Muscle of leg (tissue), 11 donors: Measurements from ENCODE around the gene SMTN. TPM values are rescaled to one million over a fixed set of nuclear protein-coding genes. Genes with fewer than 3 reads are reported as not detected.

ENCODE experiments used
- DNase-seq: peaks from one replicate; pipeline ENCODE4 v3.0.0; 2013
- H3K27ac ChIP-seq: one replicate; pipeline ENCODE4 v1.5.1; 2013; ENCODE audit warnings: mild to moderate bottlenecking, low read length, control low read depth
- H3K27me3 ChIP-seq: one replicate; pipeline ENCODE4 v1.6.1; 2013; ENCODE audit warnings: low read length; ENCODE audit not compliant: control insufficient read depth, insufficient read depth
- H3K36me3 ChIP-seq: one replicate; pipeline ENCODE4 v1.6.1; 2013; ENCODE audit warnings: low read length; ENCODE audit not compliant: control insufficient read depth, insufficient read depth
- H3K4me1 ChIP-seq: one replicate; pipeline ENCODE4 v1.6.1; 2013; ENCODE audit warnings: low read length; ENCODE audit not compliant: control insufficient read depth, insufficient read depth
- H3K4me3 ChIP-seq: one replicate; pipeline ENCODE4 v1.5.1; 2013; ENCODE audit warnings: low read length, control low read depth
- H3K9me3 ChIP-seq: replicated peaks from 2 replicates; pipeline ENCODE4 v1.6.1; 2013; ENCODE audit warnings: low read depth, low read length; ENCODE audit not compliant: control insufficient read depth
- WGBS: methylation state at CpG from one replicate; pipeline ENCODE4 v1.1.5; 2013; ENCODE audit warnings: missing lambda C conversion rate; ENCODE audit not compliant: insufficient coverage; 5-methylcytosine and 5-hydroxymethylcytosine counted together
- polyA plus RNA-seq, 8 donors: library from polyadenylated mRNA; unstranded; fragments of 120-200 nt; gene quantifications; one replicate each; pipeline versions ENCODE4 v1.2.1 to v1.2.3, GENCODE V29; 2013; ENCODE audit warnings: inconsistent platforms in 1 of 8, low replicate concordance in 1 of 8; ENCODE audit not compliant: insufficient read length in 8 of 8, insufficient read depth in 1 of 8
- total RNA-seq: library from RNA; stranded (reverse); fragments of 120-200 nt; gene quantifications from one replicate; pipeline ENCODE4 v1.2.4, GENCODE V29; 2013

Gene SMTN
- total and polyA plus RNA-seq, 9 donors, result 103 to 284 (median 165) TPM

DNA sequence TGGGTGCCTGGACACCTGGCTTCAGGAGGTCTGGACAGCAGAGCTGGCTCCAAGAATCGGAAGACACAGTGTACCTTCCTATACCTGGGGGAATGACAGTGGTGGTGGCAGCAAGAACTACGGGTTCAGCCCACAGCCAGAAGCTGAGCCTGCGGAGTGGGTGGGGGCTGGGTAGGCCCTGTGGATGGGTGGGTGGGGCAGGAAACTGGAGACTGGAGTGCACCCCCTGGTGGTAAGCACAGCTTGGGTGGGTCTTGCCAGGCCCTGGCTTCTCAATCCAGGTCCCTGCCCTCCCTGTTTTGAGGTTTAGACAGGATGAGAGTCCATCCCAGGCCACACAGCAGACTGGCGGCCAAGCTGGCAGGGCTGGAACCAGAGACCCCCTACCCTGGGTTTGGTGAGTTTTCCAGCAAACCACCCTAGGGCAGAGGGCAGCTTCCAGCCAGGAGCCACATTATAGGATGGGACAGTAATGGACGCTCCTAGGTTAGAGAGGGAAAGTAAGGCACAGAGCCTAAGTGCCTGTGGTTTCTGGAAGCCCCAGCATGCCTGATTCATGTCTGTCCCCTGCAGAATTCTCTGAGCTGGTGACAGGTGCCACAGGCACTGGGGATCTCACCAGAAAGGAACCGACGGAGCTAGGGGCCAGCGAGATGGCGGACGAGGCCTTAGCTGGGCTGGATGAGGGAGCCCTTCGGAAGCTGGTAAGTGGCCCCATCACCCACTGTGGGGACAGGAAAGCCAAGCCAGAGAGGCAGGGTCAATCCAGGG, 1.7 kb downstream of the SMTN start:
- Histone ChIP-seq H3K27me3 (no peaks in the 10 kb centered on the region), H3K4me3 (peak overlapping the region; percentile 80), H3K27ac (peak overlapping the region; percentile 94), H3K9me3 (no peaks in the 10 kb centered on the region), H3K36me3 (peaks cover 35% of the 10 kb centered on the region), H3K4me1 (peaks cover 69% of the 10 kb centered on the region)
- 70% methylated on average over 10 of the region's 11 CpGs for WGBS
- DNase-seq, result peak; percentile 75

DNA sequence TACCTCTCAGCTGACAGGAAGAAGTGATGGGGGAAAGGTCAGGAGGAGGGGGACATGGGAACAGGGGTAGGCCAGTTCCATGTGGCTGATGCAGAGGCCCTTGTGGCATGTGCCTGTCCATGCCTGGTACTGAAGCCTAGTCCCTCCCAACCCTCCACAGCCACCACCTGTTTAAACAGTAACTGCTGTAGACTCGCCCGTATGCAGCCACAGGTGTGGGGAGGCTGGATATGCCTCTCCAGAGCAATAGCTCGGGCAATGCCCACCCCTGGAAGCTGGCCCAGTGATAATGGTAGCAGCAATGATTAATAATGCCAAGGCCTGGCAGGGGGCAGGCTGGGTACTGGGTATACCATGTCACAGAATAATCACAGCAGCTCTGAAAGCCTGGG, 2.3 kb downstream of the SMTN start:
- no CpG with 5 or more reads among the region's 3 CpGs for WGBS
- no peaks in the 10 kb centered on the region for H3K27me3 ChIP-seq
- H3K36me3 ChIP-seq, result peaks cover 41% of the 10 kb centered on the region
- H3K4me3 ChIP-seq, result peak overlapping the region; percentile 80
- H3K9me3 ChIP-seq, result no peaks in the 10 kb centered on the region
- peak overlapping the region; percentile 94 for H3K27ac ChIP-seq
- H3K4me1 ChIP-seq, result peaks cover 75% of the 10 kb centered on the region
- DNase-seq, result peak; percentile 41

DNA sequence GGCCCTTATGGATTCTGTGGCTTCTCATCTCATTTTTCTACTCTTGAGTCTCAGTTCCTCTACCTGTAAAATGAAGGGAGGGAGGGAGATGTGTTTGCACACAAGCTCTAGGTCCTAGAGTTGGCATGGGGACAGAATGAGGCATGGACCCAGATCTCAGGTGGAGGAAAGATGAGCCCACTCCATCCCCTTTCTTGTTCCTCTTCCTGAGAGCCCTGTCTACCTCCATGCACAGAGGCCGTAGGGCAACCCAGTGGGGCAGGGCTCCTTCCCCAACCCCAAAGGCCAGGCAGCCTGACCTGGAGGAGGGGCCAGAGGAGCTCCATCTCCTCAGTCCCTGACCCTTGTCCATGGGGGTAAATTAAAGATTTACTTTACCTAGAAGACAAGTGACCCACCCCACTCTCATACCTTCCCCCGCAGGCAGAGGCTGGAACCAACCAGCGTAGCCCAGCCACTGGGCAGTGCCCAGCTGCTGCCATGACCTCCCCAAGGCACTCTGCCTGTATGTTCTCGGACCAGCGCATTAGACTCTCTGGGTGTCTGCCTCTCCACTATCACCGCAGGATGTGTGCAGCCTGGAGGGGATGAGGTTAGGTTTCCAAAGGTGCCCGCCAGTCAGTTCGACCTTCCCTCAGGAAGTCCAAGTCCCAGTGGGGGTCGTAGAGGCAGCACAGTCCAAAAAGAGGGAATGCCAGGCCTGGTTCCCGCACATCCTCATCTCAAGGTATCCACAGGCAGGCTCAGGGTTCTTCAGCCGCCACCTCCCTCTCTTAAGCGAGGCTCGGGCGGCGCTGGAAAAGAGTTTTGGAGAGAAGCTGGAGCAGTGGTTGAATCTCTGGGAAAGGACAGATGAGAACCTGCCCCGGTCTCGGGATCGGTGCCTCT, 3.0 kb downstream of the SMTN start:
- H3K36me3 ChIP-seq, result peaks cover 49% of the 10 kb centered on the region

DNA sequence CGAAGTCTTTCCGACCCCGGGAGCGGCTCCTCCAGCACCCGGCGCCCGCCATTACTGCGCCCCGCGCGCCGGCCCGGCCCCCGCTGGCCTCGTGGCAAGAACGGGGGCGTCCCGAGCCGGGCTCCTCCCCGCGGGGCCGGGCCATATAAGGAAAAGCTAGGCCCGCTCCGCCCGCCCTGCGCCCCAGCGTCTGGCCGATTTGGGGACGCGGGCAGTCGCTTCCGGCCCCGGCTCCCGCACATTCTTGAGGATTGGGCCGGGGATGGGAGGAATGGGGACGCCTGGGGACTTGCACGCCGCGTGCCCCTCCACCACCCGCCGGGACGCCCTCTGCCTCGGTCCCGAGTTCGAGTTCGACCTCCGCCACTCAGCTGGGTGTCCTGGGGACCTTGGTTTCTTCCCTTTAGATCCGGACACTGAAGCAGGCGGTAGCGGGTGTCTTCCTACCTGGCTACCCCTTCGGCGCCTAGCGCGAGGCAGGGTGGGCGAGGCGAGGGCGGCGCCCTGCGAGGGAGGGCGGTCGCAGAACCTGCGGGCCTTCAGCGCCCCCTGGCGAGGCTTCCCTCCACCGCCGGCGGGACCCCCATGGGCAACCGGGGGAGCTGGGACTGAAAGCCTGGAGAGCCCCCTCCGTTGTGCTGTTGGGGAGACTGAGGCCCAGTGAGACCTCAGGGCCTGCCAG, 3.8 kb downstream of the SMTN start:
- Histone ChIP-seq H3K36me3 (peaks cover 57% of the 10 kb centered on the region), H3K4me3 (peak overlapping the region; percentile 80), H3K27ac (peak overlapping the region; percentile 93), H3K4me1 (peaks cover 85% of the 10 kb centered on the region), H3K9me3 (no peaks in the 10 kb centered on the region), H3K27me3 (no peaks in the 10 kb centered on the region)
- under 1% methylated on average over 65 of the region's 69 CpGs for WGBS
- DNase-seq, result peak; percentile 95

More for the DNA sequence above, 3.0 kb downstream of the SMTN start:
- no peaks in the 10 kb centered on the region for H3K9me3 ChIP-seq
- no peaks in the 10 kb centered on the region for H3K27me3 ChIP-seq
- peaks cover 78% of the 10 kb centered on the region for H3K4me1 ChIP-seq
- H3K4me3 ChIP-seq, result peak overlapping the region; percentile 80
- peak overlapping the region; percentile 87 for H3K27ac ChIP-seq
- DNase-seq, result peak; percentile 37
- WGBS, result 0% methylated on average over 7 of the region's 18 CpGs

DNA sequence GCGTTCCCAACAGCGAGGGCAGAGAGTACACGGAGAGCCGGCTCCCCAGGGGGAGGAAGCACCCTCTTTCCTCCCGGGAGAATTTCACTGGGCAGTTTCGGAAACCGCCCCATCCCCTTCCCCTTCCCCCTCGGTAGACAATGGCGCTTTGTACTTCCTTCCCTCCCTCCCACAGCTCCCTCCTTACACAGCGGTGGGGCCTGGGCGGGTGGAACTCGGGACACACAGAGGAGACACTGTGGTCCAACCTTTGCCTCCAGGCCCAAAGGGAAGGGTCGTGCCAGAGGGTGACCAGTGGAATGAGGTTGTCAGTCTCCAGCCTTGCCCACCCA, 4.3 kb downstream of the SMTN start:
- H3K27me3 ChIP-seq, result no peaks in the 10 kb centered on the region
- 20% methylated on average over 4 of the region's 13 CpGs for WGBS
- peaks cover 62% of the 10 kb centered on the region for H3K36me3 ChIP-seq
- peak; percentile 58 for DNase-seq
- peak overlapping the region; percentile 93 for H3K27ac ChIP-seq
- H3K9me3 ChIP-seq, result no peaks in the 10 kb centered on the region
- H3K4me1 ChIP-seq, result peaks cover 82% of the 10 kb centered on the region
- H3K4me3 ChIP-seq, result peak overlapping the region; percentile 80

DNA sequence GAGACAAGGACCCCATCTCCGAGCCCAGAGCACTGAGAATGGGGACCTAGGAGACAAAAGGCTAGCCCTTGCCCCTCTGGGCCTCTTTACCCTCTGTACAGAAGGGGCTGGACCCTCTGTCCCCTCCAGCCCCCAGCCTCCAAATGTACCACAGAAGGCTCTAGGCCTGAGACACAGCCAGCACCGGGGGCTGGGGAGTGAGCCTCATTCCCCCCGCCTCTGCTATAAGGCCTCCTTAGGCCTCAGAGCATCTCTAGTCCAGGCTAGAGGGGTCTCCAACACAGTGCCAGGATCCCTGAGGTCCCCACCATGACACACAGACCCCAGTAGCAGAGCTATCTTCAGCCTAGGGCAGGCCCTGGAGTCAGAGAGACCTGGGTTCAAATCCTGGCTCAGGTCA, 4.8 kb downstream of the SMTN start:
- Histone ChIP-seq H3K27ac (peak overlapping the region; percentile 93), H3K4me1 (peaks cover 79% of the 10 kb centered on the region)

DNA sequence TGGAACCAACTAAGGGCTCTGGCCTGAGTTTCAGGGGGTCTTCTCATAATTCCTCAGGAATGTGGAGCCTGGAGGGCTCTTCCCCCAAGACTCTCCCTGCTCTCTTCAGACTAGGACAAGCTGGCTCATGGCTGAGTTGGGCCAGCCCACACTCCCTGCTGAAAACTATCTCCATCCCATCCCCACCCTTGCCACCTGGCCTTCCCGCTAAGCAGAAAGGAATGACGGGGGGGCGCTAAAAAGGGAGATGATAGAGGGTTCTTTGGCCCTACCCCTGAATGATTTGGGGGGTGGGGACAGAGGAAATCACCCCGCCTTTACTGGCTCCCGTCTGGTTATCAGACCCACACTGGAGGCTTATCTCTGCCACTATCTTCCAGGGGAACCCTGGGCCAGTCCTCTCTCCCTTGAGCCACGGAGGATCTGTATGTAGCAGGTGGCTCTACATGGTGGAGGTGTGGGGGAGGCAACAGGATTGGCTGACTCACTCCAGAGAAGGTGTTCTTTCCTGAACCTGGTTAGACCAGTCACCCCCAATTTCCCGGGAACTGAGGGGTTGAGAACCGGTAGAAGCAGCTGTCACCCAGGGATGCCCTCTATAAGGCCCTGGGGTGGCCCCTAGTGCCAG, 5.7 kb downstream of the SMTN start:
- Histone ChIP-seq H3K4me3 (no peak overlapping the region), H3K4me1 (peaks cover 80% of the 10 kb centered on the region)

More for the DNA sequence above, 4.8 kb downstream of the SMTN start:
- Histone ChIP-seq H3K9me3 (no peaks in the 10 kb centered on the region), H3K27me3 (no peaks in the 10 kb centered on the region), H3K36me3 (peaks cover 66% of the 10 kb centered on the region), H3K4me3 (no peak overlapping the region)
- DNase-seq, result no peak
- 56% methylated on average over 3 of the region's 3 CpGs for WGBS

DNA sequence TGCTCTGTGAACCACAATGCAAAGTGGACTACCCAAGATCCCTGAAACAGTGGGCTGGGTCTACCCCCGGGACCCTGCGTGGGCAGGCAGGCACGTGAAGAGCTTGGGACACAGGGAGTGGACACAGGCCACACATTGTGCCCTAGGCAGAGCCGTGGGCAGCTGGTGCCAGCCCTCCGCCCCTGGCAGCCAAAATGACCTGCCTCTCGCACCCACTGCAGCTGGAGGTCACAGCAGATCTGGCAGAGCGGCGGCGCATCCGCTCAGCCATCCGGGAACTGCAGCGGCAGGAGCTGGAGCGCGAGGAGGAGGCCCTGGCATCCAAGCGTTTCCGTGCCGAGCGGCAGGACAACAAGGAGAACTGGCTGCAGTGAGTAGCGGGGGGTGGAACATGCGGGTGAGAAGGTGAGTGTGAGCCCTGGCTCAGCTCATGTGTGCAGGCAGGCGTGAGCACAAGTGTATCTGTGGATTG, 6.7 kb downstream of the SMTN start:
- peak; percentile 6 for DNase-seq
- Histone ChIP-seq H3K27ac (peak overlapping the region; percentile 86), H3K4me1 (peaks cover 80% of the 10 kb centered on the region), H3K4me3 (no peak overlapping the region), H3K36me3 (peaks cover 83% of the 10 kb centered on the region), H3K9me3 (no peaks in the 10 kb centered on the region), H3K27me3 (no peaks in the 10 kb centered on the region)
- 90% methylated on average over 21 of the region's 21 CpGs for WGBS

More for the DNA sequence above, 5.7 kb downstream of the SMTN start:
- H3K9me3 ChIP-seq, result no peaks in the 10 kb centered on the region
- peak; percentile 9 for DNase-seq
- peaks cover 75% of the 10 kb centered on the region for H3K36me3 ChIP-seq
- H3K27ac ChIP-seq, result no peak overlapping the region
- 65% methylated on average over 2 of the region's 8 CpGs for WGBS
- H3K27me3 ChIP-seq, result no peaks in the 10 kb centered on the region

DNA sequence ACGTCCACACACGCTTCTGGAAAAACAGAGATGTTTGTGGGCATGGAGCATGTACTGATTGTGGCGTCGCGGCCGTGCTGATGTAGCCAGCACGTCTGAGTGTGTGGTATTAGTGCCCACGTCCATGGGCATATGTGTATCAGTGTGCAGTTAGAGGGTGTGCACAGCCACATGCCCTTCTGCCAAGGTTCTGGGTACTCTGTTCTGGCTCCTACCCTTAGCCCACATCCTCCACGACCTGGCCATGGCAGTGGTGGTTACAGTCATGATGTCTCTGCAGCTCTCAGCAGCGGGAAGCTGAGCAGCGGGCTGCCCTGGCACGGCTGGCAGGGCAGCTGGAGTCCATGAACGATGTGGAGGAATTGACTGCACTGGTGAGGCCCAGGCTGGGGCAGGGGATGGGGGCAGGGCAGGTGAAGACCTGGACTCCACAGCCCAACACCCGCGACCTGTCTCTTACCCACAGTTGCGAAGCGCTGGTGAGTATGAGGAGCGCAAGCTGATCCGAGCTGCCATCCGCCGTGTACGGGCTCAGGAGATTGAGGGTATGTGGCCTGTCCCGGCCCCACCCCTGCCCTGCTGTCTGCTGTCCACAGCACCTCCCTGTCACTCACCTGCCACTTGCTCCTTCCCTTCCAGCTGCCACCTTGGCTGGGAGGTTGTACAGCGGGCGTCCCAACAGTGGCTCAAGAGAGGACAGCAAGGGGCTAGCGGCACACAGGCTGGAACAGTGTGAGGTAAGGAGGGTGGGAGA, 7.3 kb downstream of the SMTN start:
- Histone ChIP-seq H3K27me3 (no peaks in the 10 kb centered on the region), H3K36me3 (peaks cover 85% of the 10 kb centered on the region), H3K4me3 (no peak overlapping the region), H3K4me1 (peaks cover 79% of the 10 kb centered on the region), H3K27ac (peak overlapping the region; percentile 86), H3K9me3 (no peaks in the 10 kb centered on the region)
- DNase-seq, result peak; percentile 53
- WGBS, result 90% methylated on average over 23 of the region's 26 CpGs
